Daoy (cell line): ENCODE data around the gene GPR84. TPM values are rescaled to one million over a fixed set of nuclear protein-coding genes. Genes with fewer than 3 reads are reported as not detected.
A peak's percentile ranks its signal among the peaks of the same experiment; 100 is the strongest.
"Not testable (repeated sequence)": the region's sequence is repeated elsewhere in the genome, so short reads cannot be mapped to it uniquely, and the experiment has no call there.

Experiments used
- DNase-seq: peaks from one replicate; pipeline ENCODE4 v3.0.0-alpha.2; 2015; ENCODE audit warnings: low read depth
- total RNA-seq: library from RNA; depleted of rRNA; stranded (reverse); fragments of >200 nt; shearing (Covaris generic); gene quantifications from 2 replicates; pipeline ENCODE4 v1.2.3, GENCODE V29; 2014

Gene GPR84
- total RNA-seq, 1 experiment from 2014 or later: not detected

- DNase-seq: no peak
Observed at GRCh38 chr12:54356228-54356627, 8.1 kb downstream of the GPR84 start.

- no peak for DNase-seq
Observed at GRCh38 chr12:54355104-54355815, 9.0 kb downstream of the GPR84 start.

GRCh38 chr12:54354271-54354670 lies 10.0 kb downstream of the GPR84 start:
- DNase-seq: not testable (repeated sequence)

- DNase-seq: peak; percentile 45
Observed at GRCh38 chr12:54352891-54353874, 11.1 kb downstream of the GPR84 start.

- DNase-seq: peak; percentile 86
Observed at GRCh38 chr12:54352022-54352531, 12.2 kb downstream of the GPR84 start.

- no peak for DNase-seq
Observed at GRCh38 chr12:54351341-54351740, 12.9 kb downstream of the GPR84 start.

- DNase-seq: no peak
Observed at GRCh38 chr12:54350743-54351142, 13.5 kb downstream of the GPR84 start.

GRCh38 chr12:54349679-54350078 lies 14.6 kb downstream of the GPR84 start:
- DNase-seq: no peak

GRCh38 chr12:54349036-54349435 lies 15.2 kb downstream of the GPR84 start:
- DNase-seq: no peak

GRCh38 chr12:54341378-54342300 lies 22.6 kb downstream of the GPR84 start:
- DNase-seq: no peak

GRCh38 chr12:54340846-54341245 lies 23.4 kb downstream of the GPR84 start:
- no peak for DNase-seq

- no peak for DNase-seq
Observed at GRCh38 chr12:54338698-54339296, 25.5 kb downstream of the GPR84 start.

- DNase-seq: no peak
Observed at GRCh38 chr12:54337854-54338650, 26.2 kb downstream of the GPR84 start.

- DNase-seq: no peak
Observed at GRCh38 chr12:54337280-54337842, 26.9 kb downstream of the GPR84 start.

GRCh38 chr12:54333420-54334034 lies 30.8 kb downstream of the GPR84 start:
- DNase-seq: no peak

- DNase-seq: no peak
Observed at GRCh38 chr12:54331461-54331860, 32.8 kb downstream of the GPR84 start.

- no peak for DNase-seq
Observed at GRCh38 chr12:54330442-54330841, 33.8 kb downstream of the GPR84 start.

GRCh38 chr12:54329759-54330158 lies 34.5 kb downstream of the GPR84 start:
- DNase-seq: no peak

GRCh38 chr12:54328595-54329337 lies 35.5 kb downstream of the GPR84 start:
- no peak for DNase-seq
